ENCODE measurements around the gene MEIS2.

Gene MEIS2

DNA sequence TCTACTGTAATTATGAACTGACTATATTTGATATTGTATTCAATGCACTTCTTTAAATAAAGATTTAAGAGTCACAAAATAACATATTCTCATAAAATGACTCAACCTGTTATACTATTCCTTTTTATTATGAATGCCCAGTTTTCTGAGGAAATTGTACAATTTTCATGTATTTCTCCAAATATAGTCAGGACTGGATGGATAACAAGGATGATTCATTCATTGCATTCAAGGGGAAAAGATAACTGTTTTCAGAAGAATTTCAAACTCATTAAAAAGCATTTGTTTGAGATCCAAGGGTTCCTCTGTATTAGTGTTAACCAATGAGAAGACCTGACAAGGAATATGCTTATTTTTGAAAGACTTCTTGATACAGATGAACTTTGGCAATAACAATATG, 163.7 kb downstream of the MEIS2 start:
- no peak for DNase-seq (ENCODE audit: low spot score)

DNA sequence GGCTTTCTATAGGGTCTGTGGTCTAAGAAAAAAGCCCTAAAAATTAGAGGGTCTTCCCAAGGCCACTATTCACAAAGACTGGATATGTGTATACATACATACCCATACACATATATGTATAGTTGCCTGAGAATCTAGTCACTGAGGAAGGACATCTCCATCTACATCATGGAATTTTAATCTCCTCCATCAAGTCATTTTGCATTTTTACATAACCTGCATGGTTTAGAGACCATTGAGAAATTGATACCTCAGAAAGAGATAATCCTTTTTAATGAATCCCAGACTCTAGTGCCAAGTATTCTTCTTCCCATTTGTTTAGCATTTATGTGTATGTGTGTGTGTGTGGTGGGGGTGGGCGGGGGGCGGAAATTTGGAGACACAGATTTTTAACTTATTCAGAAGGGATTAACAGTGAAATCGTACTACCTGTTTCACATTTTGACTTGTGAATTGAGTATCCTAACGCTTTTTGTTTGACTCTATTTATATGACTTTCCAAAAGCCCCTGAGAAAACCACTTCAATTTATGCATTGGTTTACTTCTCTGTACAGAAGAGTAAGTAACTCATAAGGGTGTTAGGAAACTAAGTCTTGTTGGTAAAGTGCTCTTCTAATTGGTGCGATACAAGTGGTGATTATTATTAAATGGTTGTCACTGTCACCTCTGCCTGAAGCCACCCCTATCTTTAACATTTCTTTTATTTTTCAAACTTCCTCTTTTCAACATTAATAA, 166.9 kb downstream of the MEIS2 start:
- DNase-seq (ENCODE audit: low spot score): no peak

DNA sequence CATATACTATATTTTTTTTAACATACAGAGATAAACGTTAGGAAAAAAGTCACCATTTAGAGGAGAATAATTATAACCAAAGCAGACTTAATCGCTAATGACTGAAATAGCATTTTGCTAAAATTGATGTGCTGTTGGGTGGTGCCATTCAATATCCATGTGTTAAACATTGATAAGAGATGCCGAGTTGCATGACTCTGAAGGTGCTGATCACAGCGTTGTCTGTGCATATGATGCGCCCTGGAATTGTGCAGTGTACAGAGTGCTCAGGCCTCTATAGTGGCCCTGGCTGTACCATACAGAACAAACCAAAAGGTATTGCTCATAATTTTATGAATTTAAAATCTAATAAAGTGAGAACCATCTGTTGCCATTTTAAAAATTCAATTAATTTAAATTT, 168.3 kb downstream of the MEIS2 start:
- no peak for DNase-seq (ENCODE audit: low spot score)

DNA sequence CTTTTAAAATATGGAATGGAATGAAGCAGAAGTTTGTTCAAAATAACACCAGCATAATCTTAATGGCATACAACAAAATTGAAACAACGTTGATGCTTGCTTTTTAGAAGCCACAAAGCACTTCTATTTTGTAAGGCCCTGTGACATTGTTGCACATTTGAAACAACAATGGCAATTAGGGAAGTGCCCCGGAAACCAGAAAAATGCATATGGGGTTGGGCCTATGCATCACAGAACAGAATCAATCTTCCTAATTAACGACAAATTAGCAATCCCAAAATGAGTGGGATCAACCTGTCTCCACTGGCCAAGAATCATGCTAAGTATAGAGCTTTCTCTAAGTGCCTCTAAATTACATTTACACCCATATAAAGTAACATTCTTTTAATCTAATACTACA, 168.9 kb downstream of the MEIS2 start:
- no peak for DNase-seq (ENCODE audit: low spot score)

DNA sequence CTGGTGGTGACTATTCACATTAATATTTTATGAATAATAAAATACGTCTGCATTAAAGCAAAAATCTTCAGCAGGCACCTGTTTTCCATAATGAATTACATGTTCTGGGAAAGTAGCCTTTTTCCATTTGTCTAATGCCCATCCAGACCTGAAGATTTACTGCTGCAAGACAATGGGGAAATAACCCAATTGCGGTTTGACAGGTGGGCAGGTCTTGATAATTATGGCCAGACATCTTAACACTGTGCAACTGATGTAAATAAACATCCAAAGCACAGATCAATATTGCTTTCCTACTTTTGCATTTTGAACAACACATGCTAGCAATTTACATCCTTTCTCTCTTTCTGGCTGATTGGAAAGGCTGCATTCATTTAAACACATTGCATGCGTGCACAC, 173.9 kb downstream of the MEIS2 start:
- DNase-seq (ENCODE audit: low spot score): no peak

DNA sequence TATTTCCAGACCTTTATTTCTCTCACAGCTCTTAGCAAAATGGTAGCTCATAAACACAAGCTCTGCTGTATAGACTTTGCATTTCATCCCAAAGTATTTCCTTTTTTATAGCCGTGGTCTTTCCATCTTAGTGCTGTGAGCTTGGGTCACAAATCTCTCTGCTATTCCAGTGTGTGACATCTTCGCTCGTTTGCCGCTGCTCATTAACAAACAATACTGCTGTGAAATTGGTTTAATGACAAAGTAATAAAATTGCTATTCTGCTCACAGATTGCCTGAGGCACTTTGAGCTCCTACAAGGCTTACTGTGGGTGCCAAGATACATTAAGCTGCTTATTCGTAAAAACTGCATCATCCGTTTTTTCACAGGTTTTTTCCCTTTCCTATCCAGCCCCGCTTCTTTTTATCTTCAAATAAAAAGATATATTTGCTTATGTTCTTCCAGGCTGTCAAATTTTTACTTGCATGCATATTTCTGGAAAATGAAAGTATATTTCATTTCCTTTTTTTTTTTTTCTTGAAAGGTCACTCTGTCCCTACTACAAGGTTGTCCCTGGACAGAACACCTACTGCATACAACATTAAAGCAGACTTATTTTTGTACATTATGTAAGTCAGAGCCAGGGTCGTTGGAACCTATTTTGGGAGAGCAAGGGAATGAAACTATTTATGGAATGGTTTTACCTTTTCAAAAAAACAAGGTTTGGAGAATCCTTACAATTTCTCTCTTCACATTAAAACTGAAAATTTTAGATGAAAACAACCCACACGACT, 174.5 kb downstream of the MEIS2 start:
- no peak for DNase-seq (ENCODE audit: low spot score)

DNA sequence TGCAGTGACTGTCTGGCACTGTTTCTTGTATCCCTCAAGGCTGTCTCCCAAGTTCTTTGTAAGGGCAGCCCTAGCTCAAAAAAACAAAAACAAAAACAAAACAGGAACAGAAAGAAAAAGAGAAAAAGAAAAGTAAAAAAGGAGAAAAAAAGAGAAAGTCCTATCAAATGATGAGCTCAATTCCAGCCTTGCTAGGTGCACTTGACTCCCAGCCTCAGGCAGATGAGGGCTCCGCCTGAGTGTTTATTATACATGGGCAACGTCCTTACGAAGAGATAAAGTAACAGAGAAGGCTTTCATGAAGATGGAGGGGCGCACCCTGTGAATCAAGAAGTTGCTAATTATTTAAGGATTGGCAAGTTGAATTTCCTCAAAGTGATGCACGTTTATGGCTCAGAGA, 175.3 kb downstream of the MEIS2 start:
- no peak for DNase-seq (ENCODE audit: low spot score)

DNA sequence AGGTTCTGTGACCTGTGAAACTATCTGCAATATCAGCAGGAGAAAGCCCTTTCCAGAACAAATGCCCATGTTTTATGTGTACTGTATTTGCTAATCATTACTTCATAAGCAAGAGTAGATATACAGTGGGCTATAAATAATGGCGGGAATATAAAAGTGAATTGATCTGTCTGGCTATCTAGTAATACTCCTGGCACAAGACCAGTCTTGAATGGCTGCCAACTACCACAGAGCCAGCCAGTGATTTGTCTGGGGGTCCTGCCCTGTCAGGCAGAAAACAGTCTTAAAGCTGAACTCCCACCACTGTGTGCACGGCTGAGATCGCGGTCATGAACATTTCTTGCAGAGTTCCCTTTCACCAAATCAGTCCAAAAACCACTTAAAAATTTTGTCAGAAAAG, 176.3 kb downstream of the MEIS2 start:
- no peak for DNase-seq (ENCODE audit: low spot score)

DNA sequence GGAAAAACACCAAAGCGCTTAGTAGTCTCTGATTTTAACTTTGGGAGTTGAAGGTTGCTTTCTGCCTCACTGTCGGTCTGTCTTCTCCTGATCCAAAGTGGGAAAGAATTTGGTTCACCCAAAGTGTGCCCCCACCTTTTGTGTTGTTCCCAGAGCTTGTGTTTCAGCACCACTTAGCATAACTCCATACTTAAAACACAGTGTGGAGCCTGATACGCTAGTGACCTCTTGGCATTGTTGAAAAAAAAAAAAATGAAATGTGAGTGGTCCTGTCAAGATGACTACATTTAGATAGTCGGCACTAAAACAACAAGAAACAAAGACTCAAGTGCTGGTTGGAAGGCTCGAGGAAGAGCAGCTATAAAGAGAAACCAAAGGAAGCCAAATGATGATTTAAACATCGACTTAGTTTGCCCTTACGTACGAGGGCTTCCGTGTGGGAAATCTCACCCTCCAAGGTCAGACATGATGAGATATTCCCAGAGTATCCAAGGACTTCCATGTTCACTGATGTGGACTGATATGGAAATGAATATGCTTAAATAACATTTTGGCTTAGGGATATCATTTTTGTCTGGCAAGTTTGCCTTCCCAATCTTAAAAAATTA, 178.8 kb downstream of the MEIS2 start:
- DNase-seq (ENCODE audit: low spot score): no peak

DNA sequence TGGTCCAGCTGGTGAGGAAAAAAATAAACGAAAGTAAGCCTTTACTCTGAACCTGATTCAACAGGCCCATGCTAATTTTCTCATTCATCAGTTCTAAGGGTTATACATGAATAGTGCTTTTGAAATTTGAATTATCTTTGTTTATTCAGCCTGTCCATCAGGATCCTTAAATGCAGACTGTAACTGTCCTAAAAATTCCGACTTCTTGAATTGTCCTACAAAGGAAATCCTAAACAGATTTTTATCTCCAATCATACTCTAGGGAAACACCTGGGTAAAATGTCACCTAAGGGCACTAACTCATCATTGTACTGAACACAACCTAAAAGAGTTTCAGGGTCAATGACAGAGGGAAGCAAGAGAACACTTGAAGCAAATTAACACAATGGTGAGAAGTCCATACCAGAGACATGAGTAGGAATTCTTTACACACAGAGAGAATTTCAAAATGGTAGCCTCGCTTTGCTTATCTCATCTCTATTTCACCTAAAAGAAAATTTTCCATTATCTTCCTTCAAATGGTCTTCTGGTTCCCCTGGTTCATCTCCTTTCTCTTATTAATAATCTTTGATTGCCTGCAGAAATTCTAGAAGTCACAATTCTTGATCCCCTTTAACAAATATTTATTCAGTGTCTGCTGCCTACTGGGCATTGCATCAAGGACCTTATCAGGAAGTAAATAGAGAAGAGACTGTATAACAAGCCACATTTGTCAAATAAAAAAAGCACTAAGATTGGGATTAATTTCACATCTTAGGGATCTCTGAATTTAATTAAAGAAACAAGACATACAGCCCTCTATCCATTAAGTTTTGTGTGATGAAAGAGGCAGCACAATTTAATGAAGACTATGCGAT, 182.7 kb downstream of the MEIS2 start:
- DNase-seq (ENCODE audit: low spot score): no peak

DNA sequence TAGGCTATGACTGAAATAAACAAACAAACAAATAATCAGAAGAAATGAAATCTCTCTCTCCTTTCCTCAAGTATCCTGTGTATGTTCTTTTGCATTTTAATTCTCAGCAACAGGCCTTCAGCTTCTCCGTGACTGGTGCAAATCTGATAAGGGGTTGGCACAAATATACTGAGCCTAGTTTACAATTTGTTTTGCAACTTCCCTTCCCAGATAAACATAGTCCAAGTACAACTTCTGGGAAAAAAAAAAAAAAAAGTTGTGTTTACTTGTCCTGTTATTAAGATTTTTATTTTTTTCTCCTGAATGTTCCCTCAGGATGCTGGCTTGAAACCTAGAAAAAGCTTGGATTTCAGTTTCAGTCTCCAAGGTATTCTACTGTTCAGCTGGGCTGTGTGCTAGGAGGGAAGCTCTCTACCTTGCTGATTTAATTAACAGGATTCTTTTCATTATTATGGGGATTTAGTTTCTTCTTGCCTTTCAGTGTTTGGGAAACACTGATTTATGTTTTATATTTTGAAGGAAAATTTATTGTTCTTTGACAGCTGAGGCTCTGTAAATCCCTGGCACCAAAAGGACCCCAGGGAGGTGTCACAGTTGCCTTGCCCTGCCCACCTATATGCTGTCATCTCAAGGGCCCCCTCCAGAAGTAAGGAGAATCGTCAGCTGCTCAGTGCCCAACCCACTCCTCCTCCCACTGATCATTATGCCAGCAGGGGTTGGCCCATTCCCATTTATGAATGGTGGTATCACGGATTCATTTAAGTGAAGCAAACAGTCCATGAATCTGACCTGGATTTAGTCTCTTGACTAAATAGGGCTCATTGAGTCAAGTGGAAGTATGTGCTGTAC, 185.2 kb downstream of the MEIS2 start:
- no peak for DNase-seq (ENCODE audit: low spot score)

DNA sequence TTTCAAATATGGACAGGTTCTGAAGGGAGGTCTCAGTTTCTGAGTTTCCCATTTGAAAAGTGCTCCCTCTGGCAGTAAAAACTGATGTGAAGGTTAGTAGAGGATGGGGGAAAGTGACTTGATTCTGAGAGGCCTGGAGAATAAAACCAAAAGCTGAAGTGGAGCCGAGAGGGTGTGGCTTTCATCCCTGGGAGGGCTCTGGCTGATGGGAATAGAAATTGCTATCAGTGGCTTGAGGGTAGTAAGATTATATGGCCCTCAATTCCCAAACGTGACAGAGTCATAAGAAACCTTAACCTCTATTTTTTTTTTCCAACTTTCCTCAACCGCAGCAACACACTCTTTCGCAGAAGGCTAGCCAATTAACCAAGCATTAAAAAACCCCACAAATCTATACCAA, 185.9 kb downstream of the MEIS2 start:
- DNase-seq (ENCODE audit: low spot score): no peak

DNA sequence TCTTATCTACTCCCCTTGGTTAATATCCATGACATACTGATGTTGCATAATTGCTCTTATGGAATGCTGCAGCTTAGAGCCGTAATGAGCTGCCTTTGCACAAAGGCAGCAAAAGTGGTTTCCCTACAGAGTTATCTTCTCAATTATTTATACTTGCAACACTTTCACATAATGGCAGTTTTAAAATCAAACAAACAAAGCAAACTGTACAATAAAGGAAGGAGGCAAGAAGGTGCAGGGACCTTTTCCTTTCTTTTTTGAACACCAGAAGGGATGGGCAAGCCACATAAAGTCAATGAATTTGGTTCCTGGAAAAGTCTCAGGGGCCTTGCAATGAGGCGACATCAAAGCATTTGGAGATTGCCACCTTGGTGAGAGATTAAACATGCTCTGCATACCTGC, 188.0 kb downstream of the MEIS2 start:
- no peak for DNase-seq (ENCODE audit: low spot score)

DNA sequence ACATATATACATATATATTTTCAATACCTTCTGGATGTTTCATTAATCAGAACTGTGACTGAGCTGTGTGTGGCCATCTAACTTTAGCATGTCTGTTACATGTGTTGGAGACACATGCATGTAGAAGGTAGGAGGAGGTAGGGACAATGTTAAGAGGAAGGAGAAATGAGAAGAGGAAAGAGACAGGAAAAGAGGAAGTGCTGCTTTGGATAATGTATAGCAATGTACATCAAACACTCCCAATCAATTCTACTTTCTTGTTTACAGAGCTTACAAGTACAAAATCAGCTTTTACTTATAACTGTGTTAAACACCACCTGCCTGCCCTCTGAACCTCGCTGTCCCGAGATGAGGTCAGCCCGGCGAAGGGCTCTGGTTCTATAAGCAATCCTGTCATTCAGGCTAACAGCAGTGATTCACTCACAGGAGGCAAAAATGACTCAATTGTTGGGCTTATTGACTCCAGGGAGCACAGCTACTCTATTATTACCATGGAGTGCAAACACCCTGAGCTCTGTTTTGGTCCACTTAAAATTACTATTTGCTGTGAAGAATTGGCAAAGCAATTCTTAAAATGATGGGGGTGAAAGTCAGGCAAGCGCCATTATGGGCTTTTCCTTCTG, 188.9 kb downstream of the MEIS2 start:
- DNase-seq (ENCODE audit: low spot score): no peak

DNA sequence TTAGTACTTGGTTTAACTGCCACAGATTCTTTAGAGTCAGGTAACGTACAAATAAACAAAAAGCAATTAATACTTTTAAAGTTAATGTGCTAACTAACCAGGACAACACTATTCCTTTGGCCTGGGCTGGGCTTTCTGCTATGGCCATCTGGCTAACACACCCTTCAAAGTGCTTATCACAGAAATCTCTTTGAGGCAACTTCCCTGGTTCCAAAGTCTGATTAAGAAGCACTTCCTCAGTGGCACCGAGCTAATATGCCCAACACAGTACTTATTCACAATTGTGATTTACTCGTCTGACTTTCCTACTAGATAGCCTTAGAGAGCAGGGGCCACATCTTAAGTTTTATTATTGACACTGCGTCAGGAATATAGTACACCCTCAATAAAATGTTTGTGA, 191.4 kb downstream of the MEIS2 start:
- no peak for DNase-seq (ENCODE audit: low spot score)

DNA sequence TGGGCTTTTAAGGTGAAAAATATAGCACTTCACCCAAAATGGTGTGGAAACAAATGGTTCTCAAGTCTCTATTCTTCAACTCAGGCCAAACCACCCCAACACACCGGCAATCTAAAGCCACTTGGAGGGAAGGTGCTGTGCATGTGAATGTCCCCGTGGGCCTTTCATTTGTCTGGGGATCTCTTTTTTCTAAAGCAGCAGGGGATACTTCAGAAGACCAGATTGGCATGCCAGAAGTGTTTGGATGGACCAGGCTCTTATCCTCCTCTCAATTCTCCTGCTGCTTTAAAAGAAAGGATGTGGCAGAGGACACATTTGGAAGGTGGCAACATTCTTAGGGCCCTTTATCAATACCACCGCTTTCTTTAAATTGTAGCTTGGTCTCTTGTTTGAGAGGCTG, 193.1 kb downstream of the MEIS2 start:
- no peak for DNase-seq (ENCODE audit: low spot score)

DNA sequence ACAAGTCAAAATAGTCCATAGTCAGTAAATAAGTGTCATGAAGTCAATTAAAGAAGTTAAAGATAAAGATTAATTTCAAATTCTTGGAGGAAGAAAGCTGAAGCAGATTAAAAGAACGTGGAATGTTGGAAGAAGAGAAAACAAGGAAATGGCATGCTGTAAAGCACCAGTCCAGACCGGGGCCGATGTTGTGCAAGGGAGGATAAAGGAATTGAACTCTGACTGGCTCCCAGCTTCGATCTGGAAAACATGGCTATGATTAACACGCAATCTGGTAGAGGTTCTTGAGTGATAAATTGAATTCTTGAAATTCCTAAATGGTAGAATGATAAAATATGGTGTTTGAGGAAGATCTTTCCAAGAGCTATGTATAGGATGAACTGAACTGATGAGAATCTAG, 194.4 kb downstream of the MEIS2 start:
- DNase-seq (ENCODE audit: low spot score): no peak

DNA sequence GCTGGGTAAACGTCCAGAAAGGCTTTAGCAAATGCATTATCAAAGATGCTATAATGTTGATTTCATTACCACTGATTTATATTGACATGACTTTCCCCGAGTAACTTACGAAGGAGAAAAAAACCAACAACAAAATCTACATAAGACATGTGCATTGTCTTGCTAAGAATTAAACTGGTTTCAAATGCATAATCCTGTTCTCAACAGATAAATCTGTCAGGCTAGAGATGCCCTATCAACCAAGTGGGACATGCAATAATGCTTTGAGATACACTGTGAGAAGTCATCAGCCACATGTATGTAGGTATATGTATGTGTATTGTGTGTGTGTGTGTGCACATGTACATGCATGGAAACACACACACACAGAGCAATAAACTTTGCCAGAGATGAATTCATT, 195.6 kb downstream of the MEIS2 start:
- DNase-seq (ENCODE audit: low spot score): no peak

DNA sequence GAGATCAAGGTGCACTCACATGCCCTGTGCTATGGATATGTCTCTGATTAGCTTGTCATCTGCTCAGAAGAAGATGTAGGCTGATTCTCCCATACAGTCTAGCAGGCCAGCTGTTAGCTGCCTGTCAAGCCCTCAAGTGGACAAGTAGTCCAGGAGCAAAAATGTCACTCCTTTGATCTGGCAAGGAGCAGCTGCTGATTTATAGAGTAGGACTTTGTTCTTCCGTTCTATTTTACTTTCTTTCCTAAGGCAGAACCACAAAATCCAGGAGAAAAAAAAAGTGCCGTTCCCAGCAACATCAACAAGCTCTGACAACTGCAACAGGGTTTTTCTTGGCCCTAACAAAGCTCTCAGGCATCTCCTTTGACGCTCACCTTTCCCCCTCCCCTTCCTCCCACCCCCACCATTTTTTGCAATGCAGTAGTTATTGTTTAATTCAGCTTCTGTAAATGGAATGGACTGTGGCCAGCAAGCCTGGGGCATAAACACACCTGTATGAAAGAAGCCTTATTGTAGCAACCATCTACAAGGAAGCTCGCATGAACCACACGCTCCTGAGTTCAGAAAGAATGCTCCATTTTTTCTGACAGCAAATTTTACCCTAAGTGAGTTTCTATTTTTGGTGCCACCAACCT, 196.3 kb downstream of the MEIS2 start:
- DNase-seq (ENCODE audit: low spot score): no peak

DNA sequence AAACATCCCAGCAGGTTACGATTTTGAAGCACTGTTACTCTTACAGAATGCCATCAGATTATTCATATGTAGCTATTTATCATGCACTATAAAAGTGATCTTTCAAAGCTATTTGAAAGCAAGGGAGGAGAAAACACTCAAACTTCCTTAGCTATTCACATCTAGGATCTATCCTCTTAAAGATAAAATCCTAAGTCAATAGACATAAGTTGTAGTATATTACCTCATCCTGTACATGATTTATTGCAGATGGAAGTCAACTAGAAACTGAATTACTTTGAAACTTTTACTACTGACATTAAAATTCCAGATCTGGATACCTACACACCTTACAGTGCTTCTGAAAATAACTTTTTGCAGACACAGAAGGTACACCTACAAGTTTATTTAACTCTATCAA, 197.2 kb downstream of the MEIS2 start:
- DNase-seq (ENCODE audit: low spot score): no peak

Data from SK-N-DZ (cell line).